Spleen (tissue), 11 donors: ENCODE results near the gene PCK2. TPM values are rescaled to one million over a fixed set of nuclear protein-coding genes. Genes with fewer than 3 reads are reported as not detected.
A peak's percentile ranks its signal among the peaks of the same experiment; 100 is the strongest.

ENCODE experiments used
- DNase-seq: peaks from one replicate; pipeline ENCODE4 v3.0.0-alpha.2; 2020
- H3K27ac ChIP-seq, 8 donors: fragments of 200-600 bp; sonication (generic) in 7 of 8; 1 replicate in 4 of 8; 2 replicates in 4 of 8; pipeline versions ENCODE4 v1.5.0 to v1.8.0; 2016 to 2021; ENCODE audit warnings: inconsistent platforms in 4 of 8, mild to moderate bottlenecking in 4 of 8, moderate library complexity in 1 of 8
- H3K27me3 ChIP-seq, 7 donors: fragments of 200-600 bp; sonication (generic) in 6 of 7; replicated peaks in 1 of 7; 1 replicate in 4 of 7; 2 replicates in 3 of 7; pipeline versions ENCODE4 v1.5.0 to v1.8.0; 2016 to 2021; ENCODE audit warnings: inconsistent platforms in 3 of 7, mild to moderate bottlenecking in 1 of 7
- H3K36me3 ChIP-seq, 6 donors: fragments of 200-600 bp; sonication (generic) in 5 of 6; 1 replicate in 4 of 6; 2 replicates in 2 of 6; pipeline versions ENCODE4 v1.5.0 to v1.8.0; 2016 to 2021; ENCODE audit warnings: inconsistent platforms in 2 of 6
- H3K4me1 ChIP-seq, 6 donors: fragments of 200-600 bp; sonication (generic) in 5 of 6; 1 replicate in 3 of 6; 2 replicates in 3 of 6; pipeline versions ENCODE4 v1.5.0 to v1.8.0; 2016 to 2021; ENCODE audit warnings: inconsistent platforms in 3 of 6
- H3K4me3 ChIP-seq, 8 donors: fragments of 200-600 bp; sonication (generic) in 7 of 8; 1 replicate in 4 of 8; 2 replicates in 4 of 8; pipeline versions ENCODE4 v1.5.0 to v1.8.0; 2016 to 2021; ENCODE audit warnings: inconsistent platforms in 4 of 8, mild to moderate bottlenecking in 4 of 8, moderate library complexity in 2 of 8
- H3K9me3 ChIP-seq, 8 donors: fragments of 200-600 bp; sonication (generic) in 7 of 8; 1 replicate in 4 of 8; 2 replicates in 4 of 8; pipeline versions ENCODE4 v1.5.0 to v1.8.0; 2016 to 2021; ENCODE audit warnings: inconsistent platforms in 4 of 8
- CTCF ChIP-seq, 11 experiments: fragments of 200-600 bp in 7 of 11; fragments of 450-650 bp in 4 of 11; sonication (generic) in 4 of 11; IDR thresholded peaks in 8 of 11; conservative IDR thresholded peaks in 3 of 11; 1 replicate in 7 of 11; 2 replicates in 4 of 11; pipeline versions ENCODE4 v1.4.0 to v1.8.0; 2016 to 2021; ENCODE audit warnings: antibody characterized with exemption in 11 of 11, inconsistent platforms in 4 of 11, mild to moderate bottlenecking in 1 of 11
- POLR2A ChIP-seq, 3 donors: fragments of 450-650 bp; IDR thresholded peaks; one replicate each; pipeline ENCODE4 v1.5.1; 2017; ENCODE audit warnings: antibody characterized with exemption in 3 of 3, mild to moderate bottlenecking in 1 of 3
- POLR2AphosphoS5 ChIP-seq, 3 donors: sonication (generic); formaldehyde crosslinking; IDR thresholded peaks; one replicate each; pipeline ENCODE4 v1.5.1; 2017; ENCODE audit warnings: antibody characterized with exemption in 3 of 3
- WGBS, 5 donors: extraction: QIAGEN DNeasy Blood & Tissue Kit in 3 of 5; methylation state at CpG; one replicate each; pipeline versions ENCODE4 v1.1.5 to v1.1.7; 2013 to 2018; 5-methylcytosine and 5-hydroxymethylcytosine counted together
- intact Hi-C: fragments of 100-400 bp; cut with DNase I; formaldehyde crosslinking; loops from one replicate; pipeline ENCODE4 v1.15.0; 2023; ENCODE audit warnings: low total_unique reads
- polyA plus RNA-seq, 3 donors: library from polyadenylated mRNA; stranded (reverse); fragments of 200-250 nt; gene quantifications; one replicate each; pipeline ENCODE4 v1.2.1, GENCODE V29; 2013
- total RNA-seq, 7 donors: library from RNA; depleted of rRNA in 3 of 7; stranded (reverse); fragments of >200 nt in 3 of 7; fragmentation: NEBNext Ultra II Directional in 4 of 7; extraction: Animal tissue kit (Norgen Biotek cat#: 25700) in 4 of 7; gene quantifications; one replicate each; pipeline versions ENCODE4 v1.1.0 to v1.2.1, GENCODE V29; 2016 to 2021
- donor health status: healthy with polysubstance abuse.
- donor health status: DM: no; HTN: no; CAD: no; lungs with moderate emphysema.
- donor health status: DM: no; HTN: no; CAD: no.
- donor health status: Bipolar disorder and iron deficiency.
- donor health status: healthy.
- donor health status: DM: no; HTN: no; CAD: no.
- donor health status: DM: yes; HTN: yes; CAD: no.

Gene PCK2
- total and polyA plus RNA-seq, 10 donors = 25.3 to 52.3 (median 33.8) TPM

DNA sequence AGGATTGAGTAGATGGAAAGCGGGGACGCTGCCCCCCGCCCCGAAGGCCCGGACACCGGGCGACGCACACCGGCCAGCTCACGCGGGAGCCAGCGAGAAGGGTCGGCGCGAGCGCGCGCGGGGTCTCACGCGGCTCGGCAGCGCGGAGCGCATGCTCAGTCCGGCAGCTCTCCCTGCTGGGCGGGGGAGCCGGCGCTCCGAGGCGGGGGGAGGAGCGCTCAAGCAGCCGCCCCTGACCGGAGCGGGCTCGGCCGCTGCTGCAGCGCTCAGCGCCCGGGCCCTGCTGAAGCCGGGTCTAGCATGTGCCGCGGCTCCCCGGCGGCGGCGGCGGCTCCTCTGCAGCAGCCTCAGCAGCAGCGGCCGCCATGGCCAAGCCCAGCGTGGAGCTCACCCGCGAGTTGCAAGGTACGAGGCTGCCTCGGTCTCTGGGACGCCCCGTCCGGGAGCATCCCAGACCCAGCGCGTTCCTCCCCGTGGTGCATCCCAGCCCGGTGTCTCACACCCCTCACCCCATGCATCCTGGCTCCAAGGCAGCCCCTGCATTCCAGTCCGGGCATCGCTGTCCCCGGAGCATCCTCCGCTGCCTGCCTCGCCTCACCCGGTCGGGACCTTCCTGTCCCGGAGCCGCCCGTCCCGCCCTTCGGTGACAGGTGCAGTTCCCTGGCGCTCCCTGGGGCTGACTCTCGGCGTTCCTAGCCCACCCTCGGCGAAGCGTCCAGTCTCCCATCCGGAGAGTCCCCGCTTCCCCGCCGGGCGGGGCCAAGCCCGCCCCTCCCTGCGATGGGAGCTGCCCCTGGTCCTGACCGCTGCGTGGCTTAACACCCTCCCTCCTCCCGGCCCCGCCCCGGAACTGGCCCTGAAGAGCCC is 42.1 kb upstream of the PCK2 start, which contains the start of gene CARMIL3:
Gene CARMIL3, plus strand, starts transcription at position 221 of the 867 bp plus-strand sequence. Its CDS starts 145 bp downstream, at position 366.
- peaks cover 0 to 30% (median 0%) of the 10 kb centered on the region in 7 donors for H3K27me3 ChIP-seq
- intact Hi-C loops = no loop called here
- TF ChIP-seq POLR2A (IDR thresholded peaks at IDR 0.05) (no peak), POLR2AphosphoS5 (IDR thresholded peaks at IDR 0.05) (peak; percentile 56 to 78 (median 74)), CTCF (IDR thresholded peaks at IDR 0.05 in 8 of 11, conservative IDR thresholded peaks at IDR 0.05 in 3 of 11) (no peak)
- DNase-seq = peak; percentile 91
- H3K4me1 ChIP-seq = peaks cover 8 to 43% (median 28%) of the 10 kb centered on the region in 6 donors
- no peaks in the 10 kb centered on the region for H3K9me3 ChIP-seq
- H3K27ac ChIP-seq = peak within 1 kb of the TSS in 6 of 8 donors; percentile 59 to 80 (median 70)
- peak within 1 kb of the TSS; percentile 50 to 94 (median 74) for H3K4me3 ChIP-seq
- WGBS, 5 donors = 0 to 2% (median 0%) methylated on average over 30 to 92 of the region's 92 CpGs
- no peaks in the 10 kb centered on the region for H3K36me3 ChIP-seq

DNA sequence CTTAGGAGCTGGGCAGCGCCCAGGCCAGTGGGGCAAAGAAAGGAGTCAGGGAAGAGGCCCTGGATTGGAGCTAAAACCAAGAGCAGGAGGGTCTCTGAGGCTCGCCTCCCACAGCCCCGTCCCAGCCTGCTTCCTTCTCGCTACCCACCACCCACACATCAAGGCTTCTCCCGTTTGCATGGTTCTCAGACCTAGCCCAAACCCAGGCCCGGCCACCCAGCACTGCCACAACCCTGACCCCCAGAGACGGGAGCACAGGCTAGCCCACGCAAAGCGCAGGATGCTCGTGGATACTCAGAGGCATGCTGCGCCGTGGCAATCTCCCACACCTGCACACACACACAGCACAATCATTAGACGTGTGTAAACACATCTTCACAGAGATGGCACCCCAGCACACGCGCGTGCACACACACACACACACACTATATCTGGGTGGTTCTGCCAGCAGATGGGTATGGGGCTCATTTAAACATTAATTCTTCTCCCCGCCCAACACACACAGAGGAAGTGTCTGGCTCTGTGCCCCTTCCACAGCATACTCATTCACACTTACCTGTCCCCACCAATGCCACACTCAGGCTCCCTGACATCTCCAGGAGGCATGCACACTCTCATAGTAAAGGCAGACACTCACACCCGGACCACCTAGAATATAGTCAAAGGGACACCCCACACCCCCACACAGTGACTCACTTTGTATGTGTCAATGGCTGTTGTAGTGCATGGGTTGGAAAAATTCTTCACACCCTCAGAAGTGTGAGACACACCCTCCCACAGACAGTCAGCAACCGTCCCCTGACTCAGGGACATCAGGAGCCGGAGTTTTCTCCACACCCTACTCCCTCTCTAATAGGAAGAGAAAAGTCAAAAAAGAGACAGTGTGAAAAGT is 41.2 kb upstream of the PCK2 start:
- no peaks in the 10 kb centered on the region for H3K9me3 ChIP-seq
- intact Hi-C loops = no loop called here
- TF ChIP-seq POLR2AphosphoS5 (IDR thresholded peaks at IDR 0.05) = no peak
- no peak for TF ChIP-seq CTCF (IDR thresholded peaks at IDR 0.05 in 8 of 11, conservative IDR thresholded peaks at IDR 0.05 in 3 of 11)
- H3K4me1 ChIP-seq = peaks cover 8 to 44% (median 28%) of the 10 kb centered on the region in 6 donors
- 42 to 67% (median 57%) methylated on average over 9 to 20 of the region's 20 CpGs for WGBS, 5 donors
- H3K4me3 ChIP-seq = peak overlapping the region in 7 of 8 donors; percentile 54 to 94 (median 76)
- H3K36me3 ChIP-seq = no peaks in the 10 kb centered on the region
- DNase-seq = no peak
- H3K27me3 ChIP-seq = peaks cover 0 to 30% (median 0%) of the 10 kb centered on the region in 7 donors
- H3K27ac ChIP-seq = no peak overlapping the region

GRCh38 chr14:24053548-24054323 is 40.4 kb upstream of the PCK2 start:
- Histone ChIP-seq H3K4me3 (peak overlapping the region in 1 of 8 donors; percentile 94), H3K36me3 (no peaks in the 10 kb centered on the region), H3K9me3 (no peaks in the 10 kb centered on the region), H3K4me1 (peaks cover 8 to 49% (median 26%) of the 10 kb centered on the region in 6 donors), H3K27ac (no peak overlapping the region), H3K27me3 (peaks cover 0 to 30% (median 0%) of the 10 kb centered on the region in 7 donors)
- DNase-seq = no peak
- TF ChIP-seq CTCF (IDR thresholded peaks at IDR 0.05 in 8 of 11, conservative IDR thresholded peaks at IDR 0.05 in 3 of 11) = no peak
- TF ChIP-seq POLR2AphosphoS5 (IDR thresholded peaks at IDR 0.05) = no peak
- TF ChIP-seq POLR2A (IDR thresholded peaks at IDR 0.05) = no peak
- intact Hi-C loops = no loop called here
- 72 to 84% (median 81%) methylated on average over 9 to 10 of the region's 10 CpGs for whole genome bisulfite sequencing, 5 donors
